SJSA1 (cell line): Measurements from ENCODE around the gene C19orf38. TPM values are rescaled to one million over a fixed set of nuclear protein-coding genes. Genes with fewer than 3 reads are reported as not detected.
"Not testable (repeated sequence)": the region's sequence is repeated elsewhere in the genome, so short reads cannot be mapped to it uniquely, and the experiment has no call there.

Experiments
- DNase-seq, 2 experiments: peaks; one replicate each; pipeline ENCODE4 v3.0.0-alpha.2; 2015 to 2020; ENCODE audit warnings: low spot score in 2 of 2, low read depth in 1 of 2
- H3K27ac ChIP-seq: fragments of 250-450 bp; sonication (Bioruptor Pico); 2 replicates; pipeline ENCODE4 v1.5.1; 2020; ENCODE audit warnings: mild to moderate bottlenecking, moderate library complexity
- H3K27me3 ChIP-seq: fragments of 250-450 bp; sonication (Bioruptor Pico); replicated peaks from 2 replicates; pipeline ENCODE4 v1.5.1; 2020; ENCODE audit warnings: mild to moderate bottlenecking, moderate library complexity
- H3K36me3 ChIP-seq: fragments of 250-450 bp; sonication (Bioruptor Pico); 2 replicates; pipeline ENCODE4 v1.5.1; 2020; ENCODE audit warnings: mild to moderate bottlenecking
- H3K4me1 ChIP-seq: fragments of 250-450 bp; sonication (Bioruptor Pico); replicated peaks from 2 replicates; pipeline ENCODE4 v1.6.1; 2021; ENCODE audit warnings: mild to moderate bottlenecking
- H3K4me3 ChIP-seq: fragments of 250-450 bp; sonication (Bioruptor Pico); 2 replicates; pipeline ENCODE4 v1.5.1; 2020; ENCODE audit warnings: mild to moderate bottlenecking
- H3K9me3 ChIP-seq: fragments of 250-450 bp; sonication (Bioruptor Pico); replicated peaks from 2 replicates; pipeline ENCODE4 v1.5.1; 2020; ENCODE audit warnings: mild to moderate bottlenecking
- total RNA-seq: library from RNA; depleted of rRNA; stranded (reverse); fragments of >200 nt; shearing (Covaris generic); gene quantifications from 2 replicates; pipeline ENCODE4 v1.2.3, GENCODE V29; 2014

C19orf38 gene
- total RNA-seq, 1 experiment from 2014 or later, result not detected

DNA sequence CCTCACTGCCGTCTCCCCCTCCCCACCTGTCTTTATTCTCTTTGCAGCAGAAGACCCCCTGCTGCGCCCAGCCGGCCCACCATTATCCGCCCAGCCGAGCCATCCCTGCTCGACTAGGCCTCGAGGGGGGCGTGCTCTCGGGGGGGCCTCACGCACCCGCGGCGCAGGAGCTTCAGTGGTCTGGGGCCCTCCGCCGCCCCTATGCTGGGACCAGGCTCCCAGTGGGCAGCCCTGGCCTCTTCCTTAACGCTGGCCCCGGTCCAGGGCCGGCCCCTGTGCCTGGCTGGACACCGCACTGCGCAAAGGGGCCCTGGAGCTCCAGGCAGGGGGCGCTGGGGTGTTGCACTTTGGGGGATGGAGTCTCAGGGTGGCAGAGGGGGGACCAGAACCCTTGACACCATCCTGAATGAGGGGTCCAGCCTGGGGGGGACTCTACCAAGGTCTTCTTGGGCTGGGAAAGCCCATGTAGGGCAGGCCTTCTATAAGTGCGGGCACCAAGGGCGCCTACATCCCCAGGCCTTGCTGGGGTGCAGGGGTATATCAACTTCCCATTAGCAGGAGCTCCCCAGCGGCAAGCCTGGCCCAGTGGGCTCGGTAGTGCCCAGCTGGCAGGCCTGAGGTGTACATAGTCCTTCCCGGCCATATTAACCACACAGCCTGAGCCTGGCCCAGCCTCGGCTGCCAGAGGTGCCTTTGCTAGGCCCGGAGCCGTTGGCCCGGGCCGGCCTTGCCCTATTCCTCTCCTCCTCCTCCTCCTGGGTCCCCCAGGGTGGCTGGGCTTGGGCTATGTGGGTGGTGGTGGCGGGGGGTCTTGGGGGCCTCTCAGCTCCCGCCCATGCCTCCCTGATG, 17.1 kb upstream of the C19orf38 start:
- H3K27me3 ChIP-seq, result no peaks in the 10 kb centered on the region
- H3K4me3 ChIP-seq, result no peak overlapping the region
- H3K9me3 ChIP-seq, result no peaks in the 10 kb centered on the region
- H3K36me3 ChIP-seq, result peaks cover 74% of the 10 kb centered on the region
- H3K27ac ChIP-seq, result no peak overlapping the region
- H3K4me1 ChIP-seq, result peaks cover 10% of the 10 kb centered on the region
- DNase-seq, result no peak

DNA sequence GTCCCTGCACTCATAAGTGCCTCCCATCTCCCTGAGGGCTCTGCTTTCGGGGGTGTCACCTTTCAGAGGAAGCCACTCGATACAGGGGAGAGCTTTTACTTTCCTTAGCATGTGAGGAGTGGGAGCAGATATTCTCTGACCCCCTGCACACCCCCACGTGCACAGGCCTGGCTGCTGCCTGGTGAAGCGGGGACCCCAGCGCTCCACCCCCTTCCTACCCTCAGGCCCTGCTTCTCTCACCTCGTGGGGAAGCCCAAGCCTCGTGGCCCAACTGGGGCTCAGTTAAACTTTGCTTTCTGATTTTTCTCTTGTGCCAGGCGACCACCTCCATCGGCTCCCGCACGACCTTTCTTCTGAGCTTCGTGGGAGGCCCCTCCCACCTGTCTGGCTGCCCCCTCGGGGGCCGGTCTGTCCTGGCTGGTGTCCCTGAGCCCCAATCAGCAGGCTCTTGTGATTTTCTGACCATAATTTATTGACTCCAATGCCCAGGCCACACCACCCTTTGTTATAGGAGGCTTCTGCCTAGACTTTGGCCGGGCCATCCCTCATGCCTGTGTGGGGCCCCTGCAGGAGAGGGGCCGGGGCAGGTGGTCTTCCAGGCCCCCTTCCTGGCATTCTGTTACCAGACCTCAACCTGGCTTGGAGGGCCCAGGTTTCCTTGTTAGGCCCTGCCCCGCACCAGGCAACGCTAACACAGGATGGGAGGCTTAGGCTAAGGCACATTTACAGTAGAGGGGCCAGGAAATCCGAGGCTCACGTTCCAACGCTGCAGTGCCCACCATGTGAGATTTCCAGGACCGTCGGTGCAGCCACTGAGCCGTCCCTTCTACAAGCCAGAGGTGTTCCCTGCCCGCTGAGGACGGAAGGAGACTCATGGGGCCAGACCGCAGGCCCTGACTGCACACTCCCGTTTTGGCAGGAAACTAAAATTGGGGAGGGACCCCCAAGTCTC, 16.0 kb upstream of the C19orf38 start:
- peaks cover 65% of the 10 kb centered on the region for H3K36me3 ChIP-seq
- DNase-seq, result no peak
- H3K4me1 ChIP-seq, result peaks cover 19% of the 10 kb centered on the region

GRCh38 chr19:10832939-10833296, 15.3 kb upstream of the C19orf38 start:
- Histone ChIP-seq H3K36me3 (peaks cover 64% of the 10 kb centered on the region), H3K27me3 (no peaks in the 10 kb centered on the region), H3K27ac (no peak overlapping the region), H3K4me1 (peaks cover 19% of the 10 kb centered on the region), H3K9me3 (peaks cover 6% of the 10 kb centered on the region), H3K4me3 (no peak overlapping the region)
- no peak for DNase-seq

More for the DNA sequence above, 16.0 kb upstream of the C19orf38 start:
- H3K9me3 ChIP-seq, result peaks cover 6% of the 10 kb centered on the region
- no peak overlapping the region for H3K4me3 ChIP-seq
- H3K27me3 ChIP-seq, result no peaks in the 10 kb centered on the region
- no peak overlapping the region for H3K27ac ChIP-seq

DNA sequence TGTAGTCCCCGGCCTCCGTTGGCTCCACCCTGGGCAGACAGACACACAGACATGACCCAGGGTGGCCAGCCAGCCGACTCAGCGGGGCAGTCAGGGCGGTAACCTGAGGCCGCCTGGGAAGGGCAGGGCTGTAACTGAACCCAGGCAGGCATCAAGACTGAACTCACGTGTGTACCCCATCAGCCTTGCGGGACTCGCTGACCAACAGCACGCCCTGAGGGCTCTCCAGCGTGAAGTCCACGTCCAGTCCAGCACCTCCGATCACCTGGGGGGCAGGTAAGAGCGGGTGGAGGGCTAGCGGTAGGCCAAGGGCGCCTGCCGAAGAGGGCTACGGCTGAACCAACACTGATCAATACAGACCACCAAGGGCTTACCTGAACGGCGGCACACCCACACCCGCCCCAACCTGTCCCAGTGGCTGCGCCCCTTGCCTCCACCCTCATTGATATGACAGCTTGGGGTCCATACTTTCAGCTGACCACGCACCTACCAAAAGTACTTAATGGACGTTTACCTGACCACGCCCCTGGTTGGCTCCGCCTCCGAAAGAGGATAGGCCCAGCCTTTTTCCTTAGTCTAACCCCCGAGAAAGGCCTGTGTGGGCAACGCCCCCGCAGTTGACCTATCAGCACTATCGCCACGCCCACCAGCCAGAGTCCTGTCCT, 13.0 kb upstream of the C19orf38 start:
- DNase-seq, result no peak
- Histone ChIP-seq H3K4me1 (peaks cover 19% of the 10 kb centered on the region), H3K36me3 (peaks cover 47% of the 10 kb centered on the region), H3K9me3 (peaks cover 6% of the 10 kb centered on the region), H3K27ac (no peak overlapping the region), H3K27me3 (no peaks in the 10 kb centered on the region), H3K4me3 (peak overlapping the region; percentile 60)

- H3K27me3 ChIP-seq, result no peaks in the 10 kb centered on the region
- peaks cover 19% of the 10 kb centered on the region for H3K4me1 ChIP-seq
- H3K27ac ChIP-seq, result peak within 1 kb of the TSS; percentile 94
- H3K36me3 ChIP-seq, result peaks cover 41% of the 10 kb centered on the region
- DNase-seq, result peak; percentile 100
- peak within 1 kb of the TSS; percentile 60 for H3K4me3 ChIP-seq
- H3K9me3 ChIP-seq, result peaks cover 6% of the 10 kb centered on the region
These were observed 12.3 kb upstream of the C19orf38 start, which contains the start of gene TMED1 for GRCh38 chr19:10835754-10836478. Gene TMED1, minus strand, starts transcription at chr19:10836212. Its CDS starts 21 bp downstream, at chr19:10836191.

- DNase-seq, result peak; percentile 88 to 99
- H3K27ac ChIP-seq, result peak overlapping the region; percentile 94
These were observed 11.5 kb upstream of the C19orf38 start for GRCh38 chr19:10836479-10837330.

DNA sequence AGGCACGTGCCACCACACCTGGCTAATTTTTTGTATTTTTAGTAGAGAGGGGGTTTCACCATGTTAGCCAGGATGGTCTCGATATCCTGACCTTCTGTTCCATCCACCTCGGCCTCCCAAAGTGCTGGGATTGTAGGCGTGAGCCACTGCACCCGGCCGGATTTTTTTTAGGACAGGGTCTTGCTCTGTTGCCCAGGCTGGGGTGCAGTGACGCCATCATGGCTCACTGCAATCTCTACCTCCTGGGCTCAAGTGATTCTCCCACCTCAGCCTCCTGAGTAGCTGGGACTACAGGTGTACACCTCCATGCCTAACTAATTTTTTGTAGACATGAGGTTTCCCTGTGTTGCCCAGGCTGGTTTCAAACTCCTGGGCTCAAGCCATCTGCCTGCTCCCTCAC, 10.6 kb upstream of the C19orf38 start:
- not testable (repeated sequence) for H3K27me3 ChIP-seq, H3K27ac ChIP-seq, H3K4me3 ChIP-seq, H3K9me3 ChIP-seq, DNase-seq
- H3K36me3 ChIP-seq, result peaks cover 26% of the 10 kb centered on the region
- H3K4me1 ChIP-seq, result peaks cover 19% of the 10 kb centered on the region

More at GRCh38 chr19:10836479-10837330, 11.5 kb upstream of the C19orf38 start:
- H3K27me3 ChIP-seq, result no peaks in the 10 kb centered on the region
- peaks cover 33% of the 10 kb centered on the region for H3K36me3 ChIP-seq
- peak overlapping the region; percentile 60 for H3K4me3 ChIP-seq
- H3K9me3 ChIP-seq, result peaks cover 6% of the 10 kb centered on the region
- peaks cover 19% of the 10 kb centered on the region for H3K4me1 ChIP-seq

DNA sequence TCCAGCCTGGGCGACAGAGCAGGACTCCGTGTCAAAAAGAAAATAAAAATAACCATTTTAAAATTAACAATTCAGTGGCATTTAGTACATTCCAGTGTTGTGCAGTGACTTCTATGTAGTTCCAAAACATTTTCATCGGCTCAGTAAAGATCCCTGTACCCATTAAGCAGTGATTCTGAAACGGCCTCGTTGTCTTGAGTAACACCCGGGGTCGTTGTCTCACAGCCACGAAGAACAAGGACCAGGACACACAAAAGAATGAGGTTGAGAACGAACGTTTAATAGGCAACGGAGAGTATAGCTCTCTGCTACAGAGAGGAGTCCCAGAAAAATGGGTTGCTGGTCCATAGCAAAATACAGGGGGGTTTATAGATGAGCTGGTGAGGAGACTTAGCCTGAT, 9.8 kb upstream of the C19orf38 start:
- no peak for DNase-seq
- Histone ChIP-seq H3K4me3 (no peak overlapping the region), H3K27me3 (no peaks in the 10 kb centered on the region), H3K9me3 (peaks cover 6% of the 10 kb centered on the region), H3K4me1 (peaks cover 19% of the 10 kb centered on the region), H3K36me3 (peaks cover 19% of the 10 kb centered on the region), H3K27ac (no peak overlapping the region)

- Histone ChIP-seq H3K4me1 (peaks cover 19% of the 10 kb centered on the region), H3K27ac (no peak overlapping the region), H3K27me3 (no peaks in the 10 kb centered on the region), H3K4me3 (no peak overlapping the region), H3K9me3 (peaks cover 6% of the 10 kb centered on the region), H3K36me3 (peaks cover 10% of the 10 kb centered on the region)
- no peak for DNase-seq
These were observed 8.8 kb upstream of the C19orf38 start for GRCh38 chr19:10839114-10840050.

- H3K27me3 ChIP-seq, result no peaks in the 10 kb centered on the region
- no peak for DNase-seq
- H3K4me3 ChIP-seq, result no peak overlapping the region
- no peaks in the 10 kb centered on the region for H3K4me1 ChIP-seq
- H3K9me3 ChIP-seq, result no peaks in the 10 kb centered on the region
- no peaks in the 10 kb centered on the region for H3K36me3 ChIP-seq
- H3K27ac ChIP-seq, result no peak overlapping the region
These were observed 5.4 kb upstream of the C19orf38 start for GRCh38 chr19:10842788-10843187.

DNA sequence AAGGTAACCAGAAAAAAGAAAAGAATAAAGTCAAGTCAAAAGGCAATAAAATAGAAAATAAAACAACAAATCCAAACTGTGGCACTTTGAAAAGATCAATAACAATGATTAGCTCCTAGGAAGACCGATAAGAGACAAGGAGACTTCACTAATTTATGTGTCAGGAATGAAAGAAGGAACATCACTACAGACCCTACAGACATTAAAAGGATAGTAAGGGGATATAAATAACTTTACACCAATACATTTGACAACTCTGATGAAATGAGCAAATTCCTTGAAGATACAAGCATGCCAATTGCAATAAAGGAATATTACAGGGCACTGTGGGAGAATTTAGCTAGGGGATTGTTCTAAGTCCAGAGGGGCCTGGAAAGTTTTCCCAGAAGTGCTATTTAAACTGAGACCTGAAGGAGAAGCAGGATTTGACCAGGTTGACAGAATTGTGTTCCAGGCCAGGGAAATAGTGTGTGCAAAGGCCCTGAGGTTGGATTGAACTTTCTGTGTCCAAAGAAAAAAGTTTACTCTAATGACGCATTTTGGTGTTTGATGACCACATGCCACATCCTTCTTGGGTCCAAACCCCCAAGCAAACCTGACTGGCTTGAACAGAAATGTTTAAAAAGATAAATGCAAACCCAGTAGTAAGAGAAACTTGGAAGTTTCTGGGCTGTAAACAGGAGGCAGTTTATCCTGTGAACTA, 1.6 kb upstream of the C19orf38 start:
- no peaks in the 10 kb centered on the region for H3K36me3 ChIP-seq
- H3K4me3 ChIP-seq, result no peak overlapping the region
- no peaks in the 10 kb centered on the region for H3K4me1 ChIP-seq
- DNase-seq, result no peak
- H3K27me3 ChIP-seq, result no peaks in the 10 kb centered on the region
- no peaks in the 10 kb centered on the region for H3K9me3 ChIP-seq
- H3K27ac ChIP-seq, result no peak overlapping the region
